SH-SY5Y (cell line): ENCODE data around the gene CST8.

Experiments
- GATA2 ChIP-seq: IDR thresholded peaks from 2 replicates; pipeline ENCODE4 v1.6.1; 2011; ENCODE audit warnings: mild to moderate bottlenecking, low read depth, low read length
- GATA3 ChIP-seq: IDR thresholded peaks from 2 replicates; pipeline ENCODE4 v1.6.1; 2011; ENCODE audit warnings: low read depth, mild to moderate bottlenecking, low read length, moderate library complexity

DNA sequence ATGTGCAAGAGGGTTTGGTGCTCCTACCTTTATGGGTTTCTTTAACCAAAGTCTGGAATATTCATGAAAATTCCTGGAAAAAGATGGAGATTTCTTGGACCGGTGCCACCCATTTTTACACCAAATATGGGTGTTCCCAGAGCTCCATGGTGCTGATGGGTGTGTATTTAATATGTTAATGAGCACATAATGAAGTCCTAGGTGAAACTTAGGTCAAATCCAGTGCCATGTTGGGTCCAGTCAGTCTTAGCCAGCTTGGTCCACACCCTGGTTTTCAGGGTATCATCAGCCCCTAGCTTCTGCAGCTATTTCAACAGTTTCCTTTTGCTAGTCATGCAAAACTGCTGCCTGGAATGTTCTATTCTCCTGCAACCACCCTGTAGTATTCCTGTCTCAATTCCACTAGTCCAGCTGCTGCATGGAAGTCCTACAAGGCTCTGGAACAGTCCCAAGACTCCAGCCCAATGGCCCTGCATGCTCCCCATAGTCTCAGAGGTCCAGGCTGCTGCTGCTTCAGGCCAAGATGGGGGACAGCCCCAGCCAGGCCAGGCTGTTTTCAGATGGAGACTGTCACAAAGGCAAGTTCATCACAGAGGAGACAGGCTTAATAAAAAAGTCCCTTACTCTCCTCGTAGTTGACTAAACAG lies 45.5 kb downstream of the CST8 start:
- TF ChIP-seq GATA2 (no peak), GATA3 (no peak)
